Measurements from ENCODE around the gene NECTIN2.
A peak's percentile ranks its signal among the peaks of the same experiment; 100 is the strongest.
"Not testable (repeated sequence)": the region's sequence is repeated elsewhere in the genome, so short reads cannot be mapped to it uniquely, and the experiment has no call there.

NECTIN2 gene

GRCh38 chr19:44894052-44894400, 47.9 kb downstream of the NECTIN2 start:
- DNase-seq = no peak
- in situ Hi-C loops (cut with HindIII; ENCODE audit: low pct_ligation_motif_present, low pct_unique_long_range_greater_than_20kb, low sequenced_read_pairs) = no loop called here

GRCh38 chr19:44894946-44895345, 48.8 kb downstream of the NECTIN2 start:
- in situ Hi-C loops (cut with HindIII; ENCODE audit: low pct_ligation_motif_present, low pct_unique_long_range_greater_than_20kb, low sequenced_read_pairs) = no loop called here
- no peak for DNase-seq

- in situ Hi-C loops (cut with HindIII; ENCODE audit: low pct_ligation_motif_present, low pct_unique_long_range_greater_than_20kb, low sequenced_read_pairs) = no loop called here
- no peak for DNase-seq
These were observed 51.7 kb downstream of the NECTIN2 start for GRCh38 chr19:44897835-44898234.

DNA sequence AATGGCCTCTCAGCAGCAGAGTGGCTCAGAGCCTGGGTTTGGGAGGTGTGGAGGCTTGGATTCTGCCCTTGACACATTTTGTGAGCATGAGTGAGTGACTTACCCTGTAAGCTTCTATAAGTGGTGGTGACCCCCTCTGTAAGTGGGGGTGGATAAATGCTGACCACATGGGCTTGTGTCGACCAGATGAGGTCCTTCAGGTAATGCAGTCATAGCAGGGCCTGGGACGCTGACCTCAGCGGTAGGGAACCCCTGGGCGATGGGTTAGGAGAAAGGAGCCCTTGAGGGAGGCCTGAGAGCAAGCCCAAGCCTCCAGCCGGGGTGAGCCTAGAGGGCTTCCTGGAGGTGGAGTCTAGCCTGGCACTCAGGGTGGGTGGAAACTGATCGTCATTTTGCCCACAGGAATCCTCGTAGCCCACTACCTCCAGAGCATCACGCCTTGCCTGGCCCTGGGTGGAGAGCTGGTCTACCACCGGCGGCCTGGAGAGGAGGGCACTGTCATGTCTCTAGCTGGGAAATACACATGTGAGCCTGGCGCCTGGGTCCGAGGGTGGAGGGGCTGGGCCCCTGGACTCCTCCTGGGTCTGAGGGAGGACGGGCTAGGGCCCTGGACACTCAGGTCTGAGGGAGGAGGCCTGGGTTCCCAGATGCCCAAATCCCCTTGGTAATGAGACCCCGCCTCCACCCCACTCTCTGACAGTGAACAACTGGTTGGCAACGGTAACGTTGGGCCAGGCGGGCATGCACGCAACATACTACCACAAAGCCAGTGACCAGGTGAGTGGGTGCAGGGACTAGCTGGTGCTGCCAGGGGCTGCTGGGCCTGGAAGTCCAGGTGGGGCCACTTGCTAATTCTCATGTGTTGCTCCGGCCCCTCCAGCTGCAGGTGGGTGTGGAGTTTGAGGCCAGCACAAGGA, 54.5 kb downstream of the NECTIN2 start:
- DNase-seq = no peak
- in situ Hi-C loops (cut with HindIII; ENCODE audit: low pct_ligation_motif_present, low pct_unique_long_range_greater_than_20kb, low sequenced_read_pairs) = no loop called here

DNA sequence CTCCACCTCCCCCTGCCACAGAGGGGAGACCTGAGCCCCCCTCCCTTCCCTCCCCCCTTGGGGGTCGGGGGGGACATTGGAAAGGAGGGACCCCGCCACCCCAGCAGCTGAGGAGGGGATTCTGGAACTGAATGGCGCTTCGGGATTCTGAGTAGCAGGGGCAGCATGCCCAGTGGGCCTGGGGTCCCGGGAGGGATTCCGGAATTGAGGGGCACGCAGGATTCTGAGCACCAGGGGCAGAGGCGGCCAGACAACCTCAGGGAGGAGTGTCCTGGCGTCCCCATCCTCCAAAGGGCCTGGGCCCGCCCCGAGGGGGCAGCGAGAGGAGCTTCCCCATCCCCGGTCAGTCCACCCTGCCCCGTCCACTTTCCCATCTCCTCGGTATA, 57.1 kb downstream of the NECTIN2 start:
- in situ Hi-C loops (cut with HindIII; ENCODE audit: low pct_ligation_motif_present, low pct_unique_long_range_greater_than_20kb, low sequenced_read_pairs) = no loop called here
- DNase-seq = no peak

- in situ Hi-C loops (cut with HindIII; ENCODE audit: low pct_ligation_motif_present, low pct_unique_long_range_greater_than_20kb, low sequenced_read_pairs) = no loop called here
- DNase-seq = peak; percentile 54
These were observed 57.7 kb downstream of the NECTIN2 start for GRCh38 chr19:44903602-44904425.

GRCh38 chr19:44904426-44904994, 58.4 kb downstream of the NECTIN2 start:
- in situ Hi-C loops (cut with HindIII; ENCODE audit: low pct_ligation_motif_present, low pct_unique_long_range_greater_than_20kb, low sequenced_read_pairs) = no loop called here
- no peak for DNase-seq

- no peak for DNase-seq
- in situ Hi-C loops (cut with HindIII; ENCODE audit: low pct_ligation_motif_present, low pct_unique_long_range_greater_than_20kb, low sequenced_read_pairs) = no loop called here
These were observed 59.5 kb downstream of the NECTIN2 start, which contains the start of gene APOE for GRCh38 chr19:44905437-44906160. APOE (plus strand) TSS chr19:44905796; CDS start chr19:44906625, 829 bp downstream.

DNA sequence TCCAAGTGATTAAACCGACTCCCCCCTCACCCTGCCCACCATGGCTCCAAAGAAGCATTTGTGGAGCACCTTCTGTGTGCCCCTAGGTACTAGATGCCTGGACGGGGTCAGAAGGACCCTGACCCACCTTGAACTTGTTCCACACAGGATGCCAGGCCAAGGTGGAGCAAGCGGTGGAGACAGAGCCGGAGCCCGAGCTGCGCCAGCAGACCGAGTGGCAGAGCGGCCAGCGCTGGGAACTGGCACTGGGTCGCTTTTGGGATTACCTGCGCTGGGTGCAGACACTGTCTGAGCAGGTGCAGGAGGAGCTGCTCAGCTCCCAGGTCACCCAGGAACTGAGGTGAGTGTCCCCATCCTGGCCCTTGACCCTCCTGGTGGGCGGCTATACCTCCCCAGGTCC, 61.5 kb downstream of the NECTIN2 start:
- no peak for DNase-seq
- in situ Hi-C loops (cut with HindIII; ENCODE audit: low pct_ligation_motif_present, low pct_unique_long_range_greater_than_20kb, low sequenced_read_pairs) = no loop called here

- in situ Hi-C loops (cut with HindIII; ENCODE audit: low pct_ligation_motif_present, low pct_unique_long_range_greater_than_20kb, low sequenced_read_pairs) = no loop called here
- no peak for DNase-seq
These were observed 62.2 kb downstream of the NECTIN2 start for GRCh38 chr19:44908074-44908835.

- in situ Hi-C loops (cut with HindIII; ENCODE audit: low pct_ligation_motif_present, low pct_unique_long_range_greater_than_20kb, low sequenced_read_pairs) = no loop called here
These were observed 62.8 kb downstream of the NECTIN2 start for GRCh38 chr19:44908836-44909261.

GRCh38 chr19:44909775-44910174, 63.7 kb downstream of the NECTIN2 start:
- in situ Hi-C loops (cut with HindIII; ENCODE audit: low pct_ligation_motif_present, low pct_unique_long_range_greater_than_20kb, low sequenced_read_pairs) = no loop called here
- DNase-seq = no peak

More at GRCh38 chr19:44908836-44909261, 62.8 kb downstream of the NECTIN2 start:
- no peak for DNase-seq

DNA sequence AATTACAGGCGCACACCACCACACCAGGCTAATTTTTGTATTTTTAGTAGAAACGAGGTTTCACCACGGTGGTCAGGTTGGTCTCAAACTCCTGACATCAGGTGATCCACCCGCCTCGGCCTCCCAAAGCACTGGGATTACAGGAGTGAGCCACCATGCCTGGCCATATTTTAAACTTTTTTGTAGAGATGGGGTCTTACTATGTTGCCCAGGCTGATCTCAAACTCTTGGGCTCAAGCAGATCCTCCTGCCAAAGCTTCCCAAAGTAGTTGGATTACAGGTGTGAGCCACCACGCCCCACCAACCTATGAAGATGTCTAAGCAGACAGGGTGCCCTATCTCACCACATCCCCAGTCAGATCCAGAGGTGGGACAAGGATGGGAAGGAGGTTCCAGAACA, 65.8 kb downstream of the NECTIN2 start:
- DNase-seq; in situ Hi-C loops (cut with HindIII; ENCODE audit: low pct_ligation_motif_present, low pct_unique_long_range_greater_than_20kb, low sequenced_read_pairs): not testable (repeated sequence)

DNA sequence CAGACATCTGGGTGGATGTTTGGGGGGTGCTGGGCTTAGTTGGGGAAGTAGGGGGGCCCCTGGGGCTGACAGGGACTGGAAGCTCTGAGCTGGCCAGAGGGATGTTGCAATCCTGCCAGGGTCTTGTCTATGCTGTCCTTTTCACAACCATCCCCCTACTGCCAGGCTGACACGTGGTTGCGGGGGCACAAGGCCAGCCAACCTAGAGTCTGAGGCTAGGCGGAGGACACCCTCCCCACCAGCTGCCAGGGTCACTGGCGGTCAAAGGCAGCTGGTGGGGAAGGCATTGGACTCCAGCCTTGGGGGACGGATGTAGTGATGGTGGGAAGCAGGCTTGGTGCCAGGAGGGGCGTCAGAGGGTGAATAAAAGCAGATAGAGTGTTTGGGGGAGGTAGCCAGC, 66.8 kb downstream of the NECTIN2 start:
- DNase-seq = no peak
- in situ Hi-C loops (cut with HindIII; ENCODE audit: low pct_ligation_motif_present, low pct_unique_long_range_greater_than_20kb, low sequenced_read_pairs) = no loop called here

GRCh38 chr19:44913512-44914432, 67.7 kb downstream of the NECTIN2 start:
- in situ Hi-C loops (cut with HindIII; ENCODE audit: low pct_ligation_motif_present, low pct_unique_long_range_greater_than_20kb, low sequenced_read_pairs); DNase-seq: not testable (repeated sequence)

- DNase-seq = peak; percentile 81
- in situ Hi-C loops (cut with HindIII; ENCODE audit: low pct_ligation_motif_present, low pct_unique_long_range_greater_than_20kb, low sequenced_read_pairs) = not testable (repeated sequence)
These were observed 68.5 kb downstream of the NECTIN2 start, which contains the start of gene APOC1 for GRCh38 chr19:44914433-44915206. APOC1 (plus strand) TSS chr19:44914608; CDS start chr19:44914892, 284 bp downstream.

Data from ACHN (cell line).